Cardiac septum (tissue), 1 donor: ENCODE measurements around the gene SERINC5. TPM values are rescaled to one million over a fixed set of nuclear protein-coding genes. Genes with fewer than 3 reads are reported as not detected.
"Not testable (repeated sequence)": the region's sequence is repeated elsewhere in the genome, so short reads cannot be mapped to it uniquely, and the experiment has no call there.

ENCODE experiments used
- DNase-seq: peaks from one replicate; pipeline ENCODE4 v3.0.0-alpha.2; 2020; ENCODE audit warnings: low spot score
- intact Hi-C: fragments of 100-400 bp; cut with DNase I; formaldehyde crosslinking; loops from one replicate; pipeline ENCODE4 v1.14.0; 2022
- total RNA-seq: library from RNA; stranded (reverse); fragmentation: NEBNext Ultra II Directional; extraction: Animal tissue kit (Norgen Biotek cat#: 25700); gene quantifications from one replicate; pipeline ENCODE4 v1.2.1, GENCODE V29; 2021
- donor health status: DM: no; HTN: no; CAD: no.

The SERINC5 gene
- total RNA-seq, 1 donor from 2014 or later = 20.9 TPM

- DNase-seq = peak; percentile 24
- intact Hi-C loops = no loop called here
These were observed 131.5 kb downstream of the SERINC5 start for GRCh38 chr5:80124121-80124918.

- no peak for DNase-seq
- intact Hi-C loops = no loop called here
These were observed 133.3 kb downstream of the SERINC5 start for GRCh38 chr5:80122579-80122978.

- peak; percentile 31 for DNase-seq
- intact Hi-C loops = no loop called here
These were observed 136.5 kb downstream of the SERINC5 start for GRCh38 chr5:80119372-80119771.

- intact Hi-C loops = no loop called here
- DNase-seq = no peak
These were observed 138.4 kb downstream of the SERINC5 start for GRCh38 chr5:80117446-80117845.

- intact Hi-C loops = no loop called here
- DNase-seq = peak; percentile 63
These were observed 139.4 kb downstream of the SERINC5 start for GRCh38 chr5:80116465-80116864.

GRCh38 chr5:80116000-80116399 is 139.8 kb downstream of the SERINC5 start:
- intact Hi-C loops = no loop called here
- DNase-seq = peak; percentile 27

GRCh38 chr5:80114860-80115259 is 141.0 kb downstream of the SERINC5 start:
- DNase-seq = peak; percentile 19
- intact Hi-C loops = no loop called here

GRCh38 chr5:80111376-80111990 is 144.4 kb downstream of the SERINC5 start:
- DNase-seq, intact Hi-C loops: not testable (repeated sequence)

- intact Hi-C loops = loop anchor here (2.0 to 5.0 kb wide), 2 partner anchors 82 to 107 kb away; no protein-coding TSS in a partner anchor
- DNase-seq = peak; percentile 84
These were observed 146.0 kb downstream of the SERINC5 start for GRCh38 chr5:80109646-80110478.

GRCh38 chr5:80106916-80107315 is 148.9 kb downstream of the SERINC5 start:
- no peak for DNase-seq
- intact Hi-C loops = loop anchor here (5.0 kb wide), 1 partner anchor 85 kb away; no protein-coding TSS in a partner anchor

GRCh38 chr5:80105698-80106439 is 150.0 kb downstream of the SERINC5 start:
- intact Hi-C loops = loop anchor here (5.0 kb wide), 1 partner anchor 86 kb away; no protein-coding TSS in a partner anchor
- DNase-seq = no peak

- DNase-seq = peak; percentile 56
- intact Hi-C loops = no loop called here
These were observed 152.5 kb downstream of the SERINC5 start for GRCh38 chr5:80103371-80103770.

GRCh38 chr5:80101993-80102392 is 153.9 kb downstream of the SERINC5 start:
- intact Hi-C loops = no loop called here
- DNase-seq = no peak

- intact Hi-C loops = no loop called here
- peak; percentile 33 for DNase-seq
These were observed 158.4 kb downstream of the SERINC5 start for GRCh38 chr5:80097451-80097850.

- intact Hi-C loops = loop anchor here (5.0 kb wide), 2 partner anchors 163 to 313 kb away; partner anchors contain the start of genes SERINC5 and ZFYVE16
These were observed 161.6 kb downstream of the SERINC5 start for GRCh38 chr5:80094236-80094738.

GRCh38 chr5:80093796-80094195 is 162.1 kb downstream of the SERINC5 start:
- intact Hi-C loops = loop anchor here (2.0 to 5.0 kb wide), 3 partner anchors 164 to 314 kb away; partner anchors contain the start of genes SERINC5 and ZFYVE16
- peak; percentile 7 for DNase-seq

More at GRCh38 chr5:80094236-80094738, 161.6 kb downstream of the SERINC5 start:
- peak; percentile 54 for DNase-seq

- intact Hi-C loops = loop anchor here (2.0 to 5.0 kb wide), 3 partner anchors 165 to 315 kb away; partner anchors contain the start of genes SERINC5 and ZFYVE16
- peak; percentile 19 for DNase-seq
These were observed 163.3 kb downstream of the SERINC5 start for GRCh38 chr5:80092486-80093107.

GRCh38 chr5:80091792-80092192 is 164.1 kb downstream of the SERINC5 start:
- intact Hi-C loops = loop anchor here (2.0 to 5.0 kb wide), 4 partner anchors 166 to 316 kb away; partner anchors contain the start of genes SERINC5 and ZFYVE16
- DNase-seq = peak; percentile 51
